Osteoblast (primary cell): ENCODE measurements around the gene PMPCA. TPM values are rescaled to one million over a fixed set of nuclear protein-coding genes. Genes with fewer than 3 reads are reported as not detected.

Source experiments
- DNase-seq: peaks from one replicate; pipeline ENCODE4 v3.0.0; 2011; ENCODE audit warnings: low spot score, mixed read lengths; ENCODE audit not compliant: insufficient read length; ENCODE audit errors: missing footprints
- H2AFZ ChIP-seq: 2 replicates; pipeline ENCODE4 v1.6.0; 2011; ENCODE audit warnings: mild to moderate bottlenecking, low read length
- H3K27ac ChIP-seq: 2 replicates; pipeline ENCODE4 v1.5.1; 2011; ENCODE audit warnings: mild to moderate bottlenecking, low read depth, low read length, moderate library complexity
- H3K27me3 ChIP-seq: 2 replicates; pipeline ENCODE4 v1.6.0; 2012; ENCODE audit warnings: mild to moderate bottlenecking, control low read depth, inconsistent platforms, low read length, moderate library complexity; ENCODE audit not compliant: insufficient read depth
- H3K36me3 ChIP-seq: 2 replicates; pipeline ENCODE4 v1.5.1; 2011; ENCODE audit warnings: mild to moderate bottlenecking, low read length, control low read depth, moderate library complexity; ENCODE audit not compliant: insufficient read depth
- H3K4me1 ChIP-seq: 2 replicates; pipeline ENCODE4 v1.5.1; 2011; ENCODE audit warnings: mild to moderate bottlenecking, low read length, control low read depth, moderate library complexity; ENCODE audit not compliant: insufficient read depth
- H3K4me2 ChIP-seq: 2 replicates; pipeline ENCODE4 v1.6.0; 2011; ENCODE audit warnings: mild to moderate bottlenecking, low read length; ENCODE audit not compliant: insufficient read depth
- H3K4me3 ChIP-seq: fragments of 200-600 bp; sonication (generic); 3 replicates; pipeline ENCODE4 v1.5.1; 2012; ENCODE audit warnings: mild to moderate bottlenecking, low read length, inconsistent platforms; ENCODE audit not compliant: insufficient read depth
- H3K79me2 ChIP-seq: 2 replicates; pipeline ENCODE4 v1.6.0; 2012; ENCODE audit warnings: mild to moderate bottlenecking, low read length, control low read depth, inconsistent platforms; ENCODE audit not compliant: insufficient read depth
- H3K9me3 ChIP-seq: 2 replicates; pipeline ENCODE4 v1.5.1; 2011; ENCODE audit warnings: low read depth, low read length, control low read depth
- H4K20me1 ChIP-seq: 2 replicates; pipeline ENCODE4 v1.6.0; 2012; ENCODE audit warnings: mild to moderate bottlenecking, low read length, control low read depth; ENCODE audit not compliant: insufficient read depth
- CTCF ChIP-seq: IDR thresholded peaks from 2 replicates; pipeline ENCODE4 v1.5.1; 2011; ENCODE audit warnings: mild to moderate bottlenecking, low read depth, low read length, moderate library complexity; ENCODE audit errors: extremely low read depth
- total RNA-seq: library from RNA; depleted of rRNA; stranded (reverse); fragments of >200 nt; gene quantifications from 2 replicates; pipeline ENCODE4 v1.2.3, GENCODE V29; 2012

PMPCA gene
- total RNA-seq, 1 donor = 39.1 TPM

GRCh38 chr9:136444102-136444501, 33.6 kb downstream of the PMPCA start:
- Histone ChIP-seq H3K79me2 (peaks cover 5% of the 10 kb centered on the region), H3K9me3 (no peaks in the 10 kb centered on the region), H3K4me2 (no peak overlapping the region), H3K4me3 (no peak overlapping the region), H3K27ac (no peak overlapping the region), H2AFZ (no peak overlapping the region), H4K20me1 (peaks cover 53% of the 10 kb centered on the region), H3K4me1 (peaks cover 11% of the 10 kb centered on the region), H3K27me3 (no peaks in the 10 kb centered on the region), H3K36me3 (peaks cover 90% of the 10 kb centered on the region)
- TF ChIP-seq CTCF = no peak
- no peak for DNase-seq

GRCh38 chr9:136445799-136446198, 35.3 kb downstream of the PMPCA start:
- Histone ChIP-seq H3K4me3 (no peak overlapping the region), H3K27ac (no peak overlapping the region), H2AFZ (no peak overlapping the region), H3K79me2 (peaks cover 2% of the 10 kb centered on the region), H3K27me3 (no peaks in the 10 kb centered on the region), H3K36me3 (peaks cover 98% of the 10 kb centered on the region), H3K9me3 (no peaks in the 10 kb centered on the region), H4K20me1 (peaks cover 42% of the 10 kb centered on the region), H3K4me1 (peaks cover 6% of the 10 kb centered on the region), H3K4me2 (no peak overlapping the region)
- TF ChIP-seq CTCF = no peak
- no peak for DNase-seq

GRCh38 chr9:136447173-136447778, 36.8 kb downstream of the PMPCA start:
- Histone ChIP-seq H4K20me1 (peaks cover 28% of the 10 kb centered on the region), H3K4me3 (no peak overlapping the region), H3K4me1 (no peaks in the 10 kb centered on the region), H3K36me3 (peaks cover 95% of the 10 kb centered on the region), H3K27ac (no peak overlapping the region), H3K79me2 (peaks cover 6% of the 10 kb centered on the region), H3K4me2 (no peak overlapping the region), H2AFZ (no peak overlapping the region), H3K9me3 (no peaks in the 10 kb centered on the region), H3K27me3 (no peaks in the 10 kb centered on the region)
- no peak for TF ChIP-seq CTCF
- no peak for DNase-seq

- peaks cover 90% of the 10 kb centered on the region for H3K36me3 ChIP-seq
- peaks cover 10% of the 10 kb centered on the region for H3K79me2 ChIP-seq
- no peaks in the 10 kb centered on the region for H3K4me1 ChIP-seq
- no peak overlapping the region for H2AFZ ChIP-seq
- H4K20me1 ChIP-seq = peaks cover 21% of the 10 kb centered on the region
- no peak for TF ChIP-seq CTCF
- H3K27me3 ChIP-seq = no peaks in the 10 kb centered on the region
- H3K4me3 ChIP-seq = no peak overlapping the region
- no peaks in the 10 kb centered on the region for H3K9me3 ChIP-seq
- no peak for DNase-seq
- no peak overlapping the region for H3K4me2 ChIP-seq
- H3K27ac ChIP-seq = no peak overlapping the region
Observed at GRCh38 chr9:136448655-136449054, 38.2 kb downstream of the PMPCA start.
